ENCODE measurements around the gene GUCY2F. TPM values are rescaled to one million over a fixed set of nuclear protein-coding genes. Genes with fewer than 3 reads are reported as not detected.

The GUCY2F gene
- polyA plus RNA-seq (ENCODE audit: low read depth in 6 of 6) = not detected

- Mint-ChIP-seq H3K4me3 (no peak within 1 kb of the TSS), H3K4me1 (peaks cover 0 to 4% (median 0%) of the 10 kb centered on the region in 3 donors), H3K27me3 (peaks cover 0 to 5% (median 3%) of the 10 kb centered on the region in 3 donors), H3K9me3 (no peaks in the 10 kb centered on the region), H3K27ac (no peak within 1 kb of the TSS), H3K36me3 (no peaks in the 10 kb centered on the region)
- no peak for ATAC-seq (ENCODE audit: low read depth in 2 of 2)
- DNase-seq = no peak
Observed at GRCh38 chrX:109481986-109482385, at the start of gene GUCY2F. Gene GUCY2F (minus strand): TSS chrX:109482086. CDS start chrX:109475936, 6,150 bp downstream.

- Mint-ChIP-seq H3K4me1 (no peaks in the 10 kb centered on the region), H3K9me3 (peaks cover 0 to 8% (median 2%) of the 10 kb centered on the region in 7 donors), H3K27ac (no peak overlapping the region), H3K36me3 (no peaks in the 10 kb centered on the region), H3K27me3 (peaks cover 0 to 14% (median 7%) of the 10 kb centered on the region in 3 donors), H3K4me3 (no peak overlapping the region)
- ATAC-seq (ENCODE audit: low read depth in 2 of 2) = no peak
- no peak for DNase-seq
Observed at GRCh38 chrX:109519001-109519400, 37.1 kb upstream of the GUCY2F start.

- H3K36me3 Mint-ChIP-seq = no peaks in the 10 kb centered on the region
- H3K27me3 Mint-ChIP-seq = peaks cover 9 to 25% (median 9%) of the 10 kb centered on the region in 3 donors
- H3K27ac Mint-ChIP-seq = peak overlapping the region in 1 of 6 donors; percentile 1
- H3K9me3 Mint-ChIP-seq = peaks cover 0 to 4% (median 2%) of the 10 kb centered on the region in 7 donors
- peak; percentile 28 to 49 for ATAC-seq (ENCODE audit: low read depth in 2 of 2)
- H3K4me1 Mint-ChIP-seq = no peaks in the 10 kb centered on the region
- H3K4me3 Mint-ChIP-seq = no peak overlapping the region
- no peak for DNase-seq
Observed at GRCh38 chrX:109511113-109511512, 29.2 kb upstream of the GUCY2F start.

GRCh38 chrX:109508915-109509314 is 27.0 kb upstream of the GUCY2F start:
- Mint-ChIP-seq H3K27ac (peak overlapping the region in 1 of 6 donors; percentile 95), H3K4me1 (no peaks in the 10 kb centered on the region), H3K9me3 (peaks cover 0 to 4% (median 0%) of the 10 kb centered on the region in 7 donors), H3K36me3 (no peaks in the 10 kb centered on the region), H3K27me3 (peaks cover 4 to 25% (median 9%) of the 10 kb centered on the region in 3 donors), H3K4me3 (no peak overlapping the region)
- DNase-seq (no peak), ATAC-seq (ENCODE audit: low read depth in 2 of 2) (no peak)

- no peaks in the 10 kb centered on the region for H3K36me3 Mint-ChIP-seq
- ATAC-seq (ENCODE audit: low read depth in 2 of 2) (no peak), DNase-seq (no peak)
- H3K9me3 Mint-ChIP-seq = no peaks in the 10 kb centered on the region
- peaks cover 0 to 39% (median 0%) of the 10 kb centered on the region in 3 donors for H3K27me3 Mint-ChIP-seq
- H3K4me3 Mint-ChIP-seq = no peak overlapping the region
- H3K27ac Mint-ChIP-seq = no peak overlapping the region
- no peaks in the 10 kb centered on the region for H3K4me1 Mint-ChIP-seq
Observed at GRCh38 chrX:109501176-109501575, 19.3 kb upstream of the GUCY2F start.

- no peak overlapping the region for H3K27ac Mint-ChIP-seq
- no peak for DNase-seq
- no peak for ATAC-seq (ENCODE audit: low read depth in 2 of 2)
- no peaks in the 10 kb centered on the region for H3K9me3 Mint-ChIP-seq
- no peak overlapping the region for H3K4me3 Mint-ChIP-seq
- peaks cover 0 to 39% (median 0%) of the 10 kb centered on the region in 3 donors for H3K27me3 Mint-ChIP-seq
- H3K36me3 Mint-ChIP-seq = no peaks in the 10 kb centered on the region
- no peaks in the 10 kb centered on the region for H3K4me1 Mint-ChIP-seq
Observed at GRCh38 chrX:109498434-109498833, 16.5 kb upstream of the GUCY2F start.

- H3K4me3 Mint-ChIP-seq = no peak overlapping the region
- peaks cover 0 to 10% (median 0%) of the 10 kb centered on the region in 3 donors for H3K4me1 Mint-ChIP-seq
- DNase-seq = no peak
- H3K36me3 Mint-ChIP-seq = no peaks in the 10 kb centered on the region
- H3K27ac Mint-ChIP-seq = peak overlapping the region in 1 of 6 donors; percentile 12
- H3K9me3 Mint-ChIP-seq = peaks cover 0 to 4% (median 0%) of the 10 kb centered on the region in 7 donors
- ATAC-seq (ENCODE audit: low read depth in 2 of 2) = no peak
- no peaks in the 10 kb centered on the region for H3K27me3 Mint-ChIP-seq
Observed at GRCh38 chrX:109489174-109489573, 7.3 kb upstream of the GUCY2F start.

GRCh38 chrX:109487640-109488039 is 5.8 kb upstream of the GUCY2F start:
- DNase-seq (peak; percentile 25), ATAC-seq (ENCODE audit: low read depth in 2 of 2) (peak; percentile 88 to 90)
- Mint-ChIP-seq H3K4me1 (peaks cover 0 to 10% (median 0%) of the 10 kb centered on the region in 3 donors), H3K27ac (peak overlapping the region in 3 of 6 donors; percentile 42 to 53 (median 52)), H3K4me3 (no peak overlapping the region), H3K27me3 (peaks cover 0 to 2% (median 0%) of the 10 kb centered on the region in 3 donors), H3K9me3 (peaks cover 0 to 4% (median 0%) of the 10 kb centered on the region in 7 donors), H3K36me3 (no peaks in the 10 kb centered on the region)

- H3K27me3 Mint-ChIP-seq = peaks cover 0 to 5% (median 3%) of the 10 kb centered on the region in 3 donors
- DNase-seq (peak; percentile 61), ATAC-seq (ENCODE audit: low read depth in 2 of 2) (peak; percentile 44 to 46)
- no peaks in the 10 kb centered on the region for H3K36me3 Mint-ChIP-seq
- peak overlapping the region in 1 of 8 donors; percentile 1 for H3K4me3 Mint-ChIP-seq
- H3K4me1 Mint-ChIP-seq = peaks cover 0 to 10% (median 0%) of the 10 kb centered on the region in 3 donors
- no peak overlapping the region for H3K27ac Mint-ChIP-seq
- no peaks in the 10 kb centered on the region for H3K9me3 Mint-ChIP-seq
Observed at GRCh38 chrX:109485470-109486340, 3.8 kb upstream of the GUCY2F start.

- Mint-ChIP-seq H3K4me3 (no peak overlapping the region), H3K27ac (no peak overlapping the region), H3K27me3 (peaks cover 0 to 5% (median 3%) of the 10 kb centered on the region in 3 donors), H3K9me3 (no peaks in the 10 kb centered on the region), H3K4me1 (peaks cover 0 to 10% (median 0%) of the 10 kb centered on the region in 3 donors), H3K36me3 (no peaks in the 10 kb centered on the region)
- DNase-seq (no peak), ATAC-seq (ENCODE audit: low read depth in 2 of 2) (no peak)
Observed at GRCh38 chrX:109484886-109485285, 3.0 kb upstream of the GUCY2F start.

- ATAC-seq (ENCODE audit: low read depth in 2 of 2) = no peak
- DNase-seq = no peak
- Mint-ChIP-seq H3K4me3 (no peak overlapping the region), H3K9me3 (peaks cover 0 to 1% (median 0%) of the 10 kb centered on the region in 7 donors), H3K4me1 (no peaks in the 10 kb centered on the region), H3K27me3 (peaks cover 4 to 28% (median 6%) of the 10 kb centered on the region in 3 donors), H3K27ac (no peak overlapping the region), H3K36me3 (no peaks in the 10 kb centered on the region)
Observed at GRCh38 chrX:109475174-109475891, 6.6 kb downstream of the GUCY2F start.

GRCh38 chrX:109472939-109473735 is 8.7 kb downstream of the GUCY2F start:
- H3K9me3 Mint-ChIP-seq = peaks cover 0 to 1% (median 0%) of the 10 kb centered on the region in 7 donors
- no peaks in the 10 kb centered on the region for H3K36me3 Mint-ChIP-seq
- H3K4me1 Mint-ChIP-seq = no peaks in the 10 kb centered on the region
- DNase-seq (no peak), ATAC-seq (ENCODE audit: low read depth in 2 of 2) (no peak)
- H3K27ac Mint-ChIP-seq = no peak overlapping the region
- H3K4me3 Mint-ChIP-seq = no peak overlapping the region
- peaks cover 7 to 33% (median 10%) of the 10 kb centered on the region in 3 donors for H3K27me3 Mint-ChIP-seq

GRCh38 chrX:109464231-109464630 is 17.7 kb downstream of the GUCY2F start:
- H3K27me3 Mint-ChIP-seq = peaks cover 0 to 25% (median 11%) of the 10 kb centered on the region in 3 donors
- H3K4me1 Mint-ChIP-seq = no peaks in the 10 kb centered on the region
- H3K27ac Mint-ChIP-seq = no peak overlapping the region
- no peak overlapping the region for H3K4me3 Mint-ChIP-seq
- ATAC-seq (ENCODE audit: low read depth in 2 of 2) (no peak), DNase-seq (no peak)
- peaks cover 0 to 7% (median 3%) of the 10 kb centered on the region in 7 donors for H3K9me3 Mint-ChIP-seq
- H3K36me3 Mint-ChIP-seq = no peaks in the 10 kb centered on the region
